RWPE1 (cell line): ENCODE measurements around the gene HHATL.

Experiments
- CTCF ChIA-PET: fragments of 350-600 bp; sonication (Branson Sonifier 250); formaldehyde crosslinking; extraction: SDS; loops from one replicate; lab custom pipeline; 2021; lab: Yijun Ruan, JAX
- POLR2A ChIA-PET: fragments of 400-600 bp; formaldehyde crosslinking; extraction: SDS; loops from one replicate; lab custom pipeline; 2020; ENCODE audit warnings: antibody characterized with exemption; ENCODE audit not compliant: low non-redundant PET; lab: Yijun Ruan, JAX
- DNase-seq: peaks from one replicate; pipeline ENCODE4 v3.0.0; 2012; ENCODE audit warnings: low spot score
- H3K27ac ChIP-seq: fragments of 450-650 bp; 2 replicates; pipeline ENCODE4 v1.5.1; 2017
- TF ChIP-seq, protein P1 (sequence below): fragments of 450-650 bp; conservative IDR thresholded peaks from 2 replicates; pipeline ENCODE4 v1.5.1; 2017; ENCODE audit warnings: low read depth, mild to moderate bottlenecking

Gene HHATL

DNA sequence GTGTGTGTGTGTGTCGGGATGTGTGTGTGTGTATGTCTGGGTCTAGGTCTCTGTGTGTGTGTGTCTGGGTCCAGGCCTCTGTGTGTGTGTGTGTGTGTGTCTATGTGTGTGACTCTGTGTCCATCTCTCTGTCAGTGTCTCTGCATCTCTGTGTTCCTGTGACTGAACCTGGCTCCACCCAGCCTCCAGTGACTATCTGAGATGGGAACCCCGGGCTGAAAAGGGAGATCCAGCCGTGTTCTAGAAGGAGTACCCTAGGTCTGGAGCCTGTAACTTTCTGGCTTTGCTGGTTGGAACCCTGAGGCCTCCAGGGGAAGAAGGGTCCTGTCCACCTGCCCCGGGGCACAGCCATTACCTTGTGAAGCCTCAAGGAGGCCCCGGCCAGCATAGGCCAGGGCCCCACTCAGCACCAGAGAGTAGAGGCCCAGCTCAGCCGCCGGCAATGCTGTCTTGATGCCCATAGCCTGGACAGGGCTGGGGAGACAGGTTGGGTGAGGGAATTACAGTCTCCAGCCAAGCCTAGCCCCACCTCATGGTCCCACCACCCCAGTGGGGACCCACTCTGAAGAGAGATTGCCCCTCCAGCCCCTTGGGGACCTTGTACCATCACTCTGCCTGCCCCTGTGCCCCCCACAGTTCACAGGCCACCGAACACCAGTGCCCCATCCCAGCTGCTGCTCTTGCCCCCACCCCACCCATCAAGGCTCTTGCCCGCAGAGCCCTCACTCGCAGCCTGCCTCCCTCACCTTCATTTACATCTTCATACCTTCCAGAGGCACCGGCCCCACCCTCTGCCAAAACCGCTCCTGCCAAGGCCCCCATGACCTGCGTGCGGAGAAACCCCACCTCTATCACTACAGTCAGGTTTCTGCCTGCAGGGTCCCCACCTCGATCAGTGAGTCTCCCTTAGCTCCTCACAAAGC is 2.0 kb downstream of the HHATL start:
- ChIA-PET CTCF (no interaction called here), POLR2A (no interaction called here)
- no peak for DNase-seq
- no peak overlapping the region for H3K27ac ChIP-seq
- TF ChIP-seq, protein P1, sequence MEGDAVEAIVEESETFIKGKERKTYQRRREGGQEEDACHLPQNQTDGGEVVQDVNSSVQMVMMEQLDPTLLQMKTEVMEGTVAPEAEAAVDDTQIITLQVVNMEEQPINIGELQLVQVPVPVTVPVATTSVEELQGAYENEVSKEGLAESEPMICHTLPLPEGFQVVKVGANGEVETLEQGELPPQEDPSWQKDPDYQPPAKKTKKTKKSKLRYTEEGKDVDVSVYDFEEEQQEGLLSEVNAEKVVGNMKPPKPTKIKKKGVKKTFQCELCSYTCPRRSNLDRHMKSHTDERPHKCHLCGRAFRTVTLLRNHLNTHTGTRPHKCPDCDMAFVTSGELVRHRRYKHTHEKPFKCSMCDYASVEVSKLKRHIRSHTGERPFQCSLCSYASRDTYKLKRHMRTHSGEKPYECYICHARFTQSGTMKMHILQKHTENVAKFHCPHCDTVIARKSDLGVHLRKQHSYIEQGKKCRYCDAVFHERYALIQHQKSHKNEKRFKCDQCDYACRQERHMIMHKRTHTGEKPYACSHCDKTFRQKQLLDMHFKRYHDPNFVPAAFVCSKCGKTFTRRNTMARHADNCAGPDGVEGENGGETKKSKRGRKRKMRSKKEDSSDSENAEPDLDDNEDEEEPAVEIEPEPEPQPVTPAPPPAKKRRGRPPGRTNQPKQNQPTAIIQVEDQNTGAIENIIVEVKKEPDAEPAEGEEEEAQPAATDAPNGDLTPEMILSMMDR: no peak

DNA sequence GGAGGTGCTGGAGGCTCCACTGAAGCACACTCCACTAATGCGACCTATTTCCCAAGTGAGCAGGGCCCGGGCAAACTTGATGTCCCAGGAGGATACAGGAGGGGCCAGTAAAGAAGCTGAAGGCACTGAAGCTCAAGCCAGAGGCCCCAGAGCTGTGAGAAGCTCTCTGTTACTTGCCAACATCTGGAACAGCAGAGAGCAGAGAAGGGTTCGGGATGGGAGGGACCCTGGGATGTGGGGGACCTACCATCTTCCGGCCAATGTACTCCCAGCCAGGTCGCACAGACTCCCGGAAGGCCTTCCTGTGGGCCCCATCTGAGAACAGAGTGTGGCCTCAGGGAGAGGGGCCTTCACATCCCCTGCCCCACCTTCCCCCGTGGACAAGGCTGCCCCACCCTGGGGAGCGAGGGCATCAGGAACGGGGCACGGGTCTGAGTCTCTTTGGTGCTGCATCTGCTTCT is 3.1 kb downstream of the HHATL start:
- ChIA-PET CTCF (no interaction called here), POLR2A (no interaction called here)
- no peak for DNase-seq
- TF ChIP-seq, protein P1: no peak
- no peak overlapping the region for H3K27ac ChIP-seq

DNA sequence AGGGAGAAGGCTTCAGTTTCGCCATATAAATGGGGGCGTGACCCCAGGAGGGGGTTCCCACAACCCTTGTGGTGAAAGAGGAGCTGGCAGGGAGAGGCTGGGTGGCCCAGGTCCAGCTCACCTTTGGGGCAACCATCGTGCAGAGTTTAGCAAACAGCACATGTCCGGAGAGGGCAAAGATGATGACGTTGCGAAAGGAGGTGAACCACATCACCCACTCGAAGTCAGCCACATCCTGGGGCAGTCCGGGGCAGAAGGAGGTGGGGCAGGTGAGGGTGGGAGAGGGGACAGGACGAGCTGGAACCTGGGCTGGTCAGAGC is 3.7 kb downstream of the HHATL start:
- POLR2A ChIA-PET: no interaction called here
- H3K27ac ChIP-seq: no peak overlapping the region
- DNase-seq: no peak
- CTCF ChIA-PET: no interaction called here
- TF ChIP-seq, protein P1: no peak

DNA sequence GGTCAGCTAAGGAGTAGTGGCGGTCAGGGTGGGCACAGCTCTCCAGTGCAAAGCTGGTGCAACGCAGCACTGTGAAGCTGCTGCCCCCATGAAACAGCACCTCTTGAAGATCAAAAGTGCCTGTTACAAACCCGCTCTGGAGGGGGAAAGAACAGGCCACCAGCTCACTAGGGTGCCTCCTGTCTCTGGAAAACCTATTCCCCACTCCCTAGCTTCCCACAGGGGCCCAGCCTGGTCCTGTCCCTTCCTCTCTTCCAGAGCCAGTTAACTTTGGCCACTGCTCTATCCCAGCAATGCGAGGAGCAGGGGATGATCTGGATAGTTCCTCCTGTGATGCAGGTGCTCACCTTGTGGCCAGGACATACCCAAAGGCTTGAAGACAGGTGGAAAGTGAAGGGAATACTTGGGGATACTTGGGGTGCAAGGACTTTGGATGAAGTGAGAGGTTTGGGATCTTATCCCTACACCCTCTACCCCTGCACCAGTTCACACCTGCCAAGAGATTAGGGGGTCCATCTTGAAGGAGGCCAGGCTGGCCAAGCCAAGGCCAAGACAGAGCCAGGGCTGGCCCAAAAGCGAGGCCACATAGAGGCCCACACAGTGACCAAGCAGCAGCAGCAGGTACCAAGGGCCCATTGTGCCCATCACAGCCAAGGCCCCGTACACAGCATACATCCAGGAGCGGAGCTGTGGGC is 4.2 kb downstream of the HHATL start:
- POLR2A ChIA-PET: no interaction called here
- DNase-seq: no peak
- H3K27ac ChIP-seq: no peak overlapping the region
- CTCF ChIA-PET: no interaction called here
- TF ChIP-seq, protein P1: no peak

DNA sequence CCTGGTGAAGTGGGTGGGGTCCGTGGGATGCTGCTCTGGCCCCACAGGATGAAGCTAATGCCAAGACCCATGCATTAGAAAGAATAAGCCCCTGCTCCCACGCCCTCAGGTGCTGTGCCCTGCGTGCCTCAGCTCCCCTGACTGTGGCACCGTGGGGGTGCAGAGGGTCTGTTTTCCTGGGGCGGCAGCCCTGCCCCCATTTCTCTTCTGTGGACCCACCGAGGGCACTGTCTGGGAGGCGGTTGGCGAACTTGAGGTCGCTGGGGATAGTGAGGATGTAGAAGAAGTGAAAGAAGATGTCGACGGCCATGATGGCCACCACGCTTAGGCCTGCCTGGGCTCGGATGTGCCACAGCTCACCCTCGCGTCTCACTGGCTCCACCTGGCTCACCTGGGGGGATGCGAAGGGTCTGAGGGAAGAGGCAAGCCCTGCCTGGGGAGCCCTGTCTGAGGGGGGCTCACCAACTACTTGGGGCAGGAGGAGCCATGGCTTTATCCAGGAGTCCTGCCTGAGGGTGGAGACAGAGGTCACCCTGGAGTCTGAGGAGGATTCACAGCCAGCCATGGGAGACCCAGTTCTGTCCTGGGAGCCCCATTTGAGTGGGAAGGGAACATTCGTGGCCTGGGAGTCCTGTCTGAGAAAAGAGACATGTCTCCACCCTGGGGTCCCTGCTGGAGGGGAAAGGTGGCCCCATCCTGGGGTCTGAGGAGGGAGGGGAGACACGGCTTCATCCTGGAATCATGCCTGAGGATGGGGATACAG is 5.1 kb downstream of the HHATL start:
- no peak overlapping the region for H3K27ac ChIP-seq
- ChIA-PET CTCF (no interaction called here), POLR2A (no interaction called here)
- DNase-seq: no peak
- TF ChIP-seq, protein P1: no peak
